GM12878 (cell line): ENCODE results near the gene HK1. TPM values are rescaled to one million over a fixed set of nuclear protein-coding genes. Genes with fewer than 3 reads are reported as not detected.

Experiments used
- ATAC-seq: fragments of 200-7000 bp; cut with Tn5 transposase; 3 replicates; pipeline ENCODE4 v1.9.1; 2020; ENCODE audit warnings: mild to moderate bottlenecking, moderate library complexity
- BruUV-seq: library from RNA; stranded (reverse); fragments of 400-500 nt; replicated peaks from 2 replicates; lab custom pipeline; 2021; lab: Mats Ljungman, UMichigan
- CTCF ChIA-PET: fragments of 300-600 bp; sonication (Branson Sonifier 250); formaldehyde crosslinking; extraction: SDS; loops from one replicate; lab custom pipeline; 2021; ENCODE audit warnings: inconsistent platforms; lab: Yijun Ruan, JAX
- POLR2A ChIA-PET: fragments of 350-600 bp; formaldehyde crosslinking; extraction: SDS; loops from one replicate; lab custom pipeline; 2021; ENCODE audit warnings: inconsistent platforms; lab: Charles Lee
- RAD21 ChIA-PET: fragments of 300-600 bp; sonication (Branson Sonifier 250); formaldehyde crosslinking; loops from one replicate; lab custom pipeline; 2023; ENCODE audit warnings: antibody characterized with exemption; ENCODE audit not compliant: unreplicated experiment; lab: Charles Lee
- SMC1A ChIA-PET: fragments of 300-600 bp; sonication (Branson Sonifier 250); formaldehyde crosslinking; loops from one replicate; lab custom pipeline; 2023; ENCODE audit not compliant: unreplicated experiment, uncharacterized antibody; lab: Charles Lee
- DNase-seq: peaks from one replicate; pipeline ENCODE4 v3.0.0-alpha.2; 2011; ENCODE audit warnings: low read depth, low spot score
- FAIRE-seq: peaks from 3 replicates; lab custom pipeline; 2011; peaks lifted over from hg19 to GRCh38; lab: Jason Lieb, UNC
- H2AFZ ChIP-seq: 2 replicates; pipeline ENCODE4 v1.6.0; 2011; ENCODE audit warnings: low read depth, low read length, control low read depth; ENCODE audit not compliant: control insufficient read depth
- H3K27ac ChIP-seq: 2 replicates; pipeline ENCODE4 v1.5.1; 2011; ENCODE audit warnings: control low read depth; ENCODE audit not compliant: control insufficient read depth, insufficient read depth
- H3K27me3 ChIP-seq, 2 experiments: replicated peaks in 1 of 2; 2 replicates each; pipeline versions ENCODE4 v1.6.0 to v1.6.1; 2011; ENCODE audit warnings: low read length in 1 of 2; ENCODE audit not compliant: control insufficient read depth in 2 of 2, insufficient read depth in 2 of 2
- H3K36me3 ChIP-seq, 2 experiments: 2 replicates each; pipeline ENCODE4 v1.5.1; 2011; ENCODE audit warnings: low read length in 1 of 2; ENCODE audit not compliant: control insufficient read depth in 2 of 2, insufficient read depth in 2 of 2
- H3K4me1 ChIP-seq: 2 replicates; pipeline ENCODE4 v1.6.1; 2011; ENCODE audit warnings: mild to moderate bottlenecking, low read length, moderate library complexity, mixed read lengths; ENCODE audit not compliant: control insufficient read depth, insufficient read depth
- H3K4me2 ChIP-seq: 2 replicates; pipeline ENCODE4 v1.6.0; 2011; ENCODE audit warnings: control low read depth; ENCODE audit not compliant: control insufficient read depth, insufficient read depth
- H3K4me3 ChIP-seq: fragments of 200-600 bp; sonication (generic); 2 replicates; pipeline ENCODE4 v1.5.1; 2016
- H3K79me2 ChIP-seq: 2 replicates; pipeline ENCODE4 v1.6.0; 2011; ENCODE audit warnings: low read length; ENCODE audit not compliant: control insufficient read depth, insufficient read depth
- H3K9ac ChIP-seq: 2 replicates; pipeline ENCODE4 v1.8.0; 2011; ENCODE audit warnings: low read length, control low read depth, mixed read lengths; ENCODE audit not compliant: control insufficient read depth, insufficient read depth
- H3K9me3 ChIP-seq: replicated peaks from 3 replicates; pipeline ENCODE4 v1.5.1; 2011; ENCODE audit warnings: mild to moderate bottlenecking, low read length; ENCODE audit not compliant: control insufficient read depth, insufficient read depth
- H4K20me1 ChIP-seq: 2 replicates; pipeline ENCODE4 v1.6.0; 2011; ENCODE audit not compliant: control insufficient read depth, insufficient read depth
- ATF3 ChIP-seq: IDR thresholded peaks from 2 replicates; pipeline ENCODE4 v1.6.1; 2011; ENCODE audit warnings: low read depth, mild to moderate bottlenecking, low read length, moderate library complexity, borderline replicate concordance; ENCODE audit errors: extremely low read depth
- BHLHE40 ChIP-seq, 2 experiments: fragments of 450-650 bp in 1 of 2; IDR thresholded peaks; 2 replicates each; pipeline ENCODE4 v1.6.1; 2011 to 2017; ENCODE audit warnings: low read depth in 2 of 2, borderline replicate concordance in 1 of 2, improper control_type of control experiment in 1 of 2, low read length in 1 of 2, mild to moderate bottlenecking in 1 of 2
- BMI1 ChIP-seq: fragments of 450-650 bp; IDR thresholded peaks from 2 replicates; pipeline ENCODE4 v1.6.1; 2016; ENCODE audit warnings: mild to moderate bottlenecking, moderate library complexity, borderline replicate concordance
- EGR1 ChIP-seq, 2 experiments: IDR thresholded peaks; 1 replicate in 1 of 2; 2 replicates in 1 of 2; pipeline ENCODE4 v1.6.1; 2011 to 2012; ENCODE audit warnings: low read depth in 2 of 2, low read length in 2 of 2, borderline replicate concordance in 1 of 2, mild to moderate bottlenecking in 1 of 2, moderate library complexity in 1 of 2
- PML ChIP-seq: IDR thresholded peaks from 2 replicates; pipeline ENCODE4 v1.6.1; 2012; ENCODE audit warnings: low read length, inconsistent platforms
- POLR2AphosphoS5 ChIP-seq: IDR thresholded peaks from 2 replicates; pipeline ENCODE4 v1.6.1; 2011; ENCODE audit warnings: mild to moderate bottlenecking, low read length, inconsistent platforms
- POU2F2 ChIP-seq: IDR thresholded peaks from 3 replicates; pipeline ENCODE4 v1.6.1; 2011; ENCODE audit warnings: low read depth, mild to moderate bottlenecking, low read length, borderline replicate concordance
- RB1 ChIP-seq: fragments of 450-650 bp; formaldehyde crosslinking; IDR thresholded peaks from 2 replicates; pipeline ENCODE4 v1.6.1; 2017; ENCODE audit warnings: mild to moderate bottlenecking, borderline replicate concordance
- SIN3A ChIP-seq: IDR thresholded peaks from 2 replicates; pipeline ENCODE4 v1.6.1; 2012; ENCODE audit warnings: low read depth, low read length, improper control_type of control experiment
- SMAD1 ChIP-seq: fragments of 450-650 bp; IDR thresholded peaks from 2 replicates; pipeline ENCODE4 v1.6.1; 2018; ENCODE audit warnings: mild to moderate bottlenecking, low read depth; ENCODE audit not compliant: partially characterized antibody
- WRNIP1 ChIP-seq: IDR thresholded peaks from 2 replicates; pipeline ENCODE4 v1.6.1; 2011; ENCODE audit warnings: low read depth, low read length, improper control_type of control experiment, borderline replicate concordance
- YBX1 ChIP-seq: fragments of 450-650 bp; IDR thresholded peaks from 2 replicates; pipeline ENCODE4 v1.6.1; 2016; ENCODE audit warnings: antibody characterized with exemption
- WGBS: methylation state at CpG from one replicate; pipeline ENCODE4 v1.1.6; 2016; ENCODE audit warnings: low lambda C conversion rate; ENCODE audit not compliant: insufficient replicate concordance, insufficient coverage; ENCODE audit errors: missing lambda C conversion rate; 5-methylcytosine and 5-hydroxymethylcytosine counted together
- in situ Hi-C: fragments of 300-500 bp; cut with MboI; formaldehyde crosslinking; loops from 9 replicates; pipeline ENCODE4 v1.14.3; 2018; ENCODE audit warnings: mixed read lengths
- intact Hi-C: fragments of 100-400 bp; cut with micrococcal nuclease; formaldehyde crosslinking; loops from one replicate; pipeline ENCODE4 v1.14.2; 2022; ENCODE audit not compliant: unreplicated experiment
- polyA plus RNA-seq, 11 experiments: library from polyadenylated mRNA; depleted of rRNA in 4 of 11; unstranded in 6 of 11; stranded (reverse) in 5 of 11; fragments of >200 nt; fragmentation: Nextera tagmentation in 4 of 11; fragmentation: Illumina TruSeq in 1 of 11; extraction: Ambion mirVana in 4 of 11; extraction: Trizol in 1 of 11; gene quantifications; 1 replicate in 1 of 11; 2 replicates in 10 of 11; pipeline versions ENCODE4 v1.2.1 to v1.2.3, GENCODE V29; 2011 to 2016; ENCODE audit warnings: inconsistent platforms in 2 of 11, missing spikeins in 2 of 11, low read depth in 1 of 11
- total RNA-seq, 4 experiments: library from RNA; depleted of rRNA in 3 of 4; stranded (reverse); fragments of >200 nt in 3 of 4; fragmentation: Illumina TruSeq in 1 of 4; extraction: Trizol in 1 of 4; gene quantifications; 2 replicates each; pipeline versions ENCODE4 v1.2.1 to v1.2.3, GENCODE V29; 2013 to 2021

Gene HK1
- total and polyA plus RNA-seq, 10 of the 15 experiments (the other 5 are each of a cell fraction or from before 2014, with no cell fraction given) = 3.4 to 77.3 (median 46.6) TPM

- Histone ChIP-seq H4K20me1 (no peaks in the 10 kb centered on the region), H3K36me3 (no peaks in the 10 kb centered on the region), H3K9me3 (no peaks in the 10 kb centered on the region; the same call in 2 of the 3 replicates), H3K79me2 (no peaks in the 10 kb centered on the region), H3K27ac (no peak overlapping the region), H3K4me1 (no peaks in the 10 kb centered on the region), H3K9ac (no peak overlapping the region), H3K27me3 (no peaks in the 10 kb centered on the region; a peak in 2 of 4 replicates), H3K4me2 (no peak overlapping the region), H3K4me3 (no peak overlapping the region), H2AFZ (no peak overlapping the region)
- FAIRE-seq (no peak), DNase-seq (no peak), ATAC-seq (no peak)
- ChIA-PET SMC1A (no interaction called here), RAD21 (no interaction called here), POLR2A (interaction anchor here (0.6 kb wide), 1 partner anchor 68 kb away, joined by 3 read pairs; no protein-coding TSS in a partner anchor), CTCF (interaction anchor here (0.8 to 1.0 kb wide), 2 partner anchors 10 to 12 kb away, joined by 3 read pairs; partner anchors contain the start of gene TSPAN15)
- in situ Hi-C loops (no loop called here), intact Hi-C loops (no loop called here)
- 17% methylated on average over 10 of the region's 10 CpGs for WGBS
- no TSS peak for BruUV-seq
- TF ChIP-seq SMAD1 (no peak), ATF3 (no peak), WRNIP1 (no peak), RB1 (no peak), POU2F2 (no peak), BMI1 (no peak), EGR1 (IDR thresholded peaks at IDR 0.05; ENCODE audit: borderline replicate concordance in 1 of 2, low read depth in 2 of 2, low read length in 2 of 2) (no peak), POLR2AphosphoS5 (no peak), PML (no peak), SIN3A (no peak), BHLHE40 (IDR thresholded peaks at IDR 0.05; ENCODE audit: borderline replicate concordance in 1 of 2, low read depth in 2 of 2, low read length in 1 of 2) (no peak), YBX1 (no peak)
Measured at GRCh38 chr10:69438536-69439349, 160.4 kb downstream of the HK1 start.
